Neural progenitor cell (in vitro differentiated cells): ENCODE results near the gene FHDC1. TPM values are rescaled to one million over a fixed set of nuclear protein-coding genes. Genes with fewer than 3 reads are reported as not detected.

Source experiments
- DNase-seq: peaks from one replicate; pipeline ENCODE4 v3.0.0-alpha.2; 2016; ENCODE audit warnings: low spot score
- H2AFZ ChIP-seq: fragments of 200-600 bp; sonication (generic); replicated peaks from 2 replicates; pipeline ENCODE4 v1.6.1; 2016; ENCODE audit warnings: antibody characterized with exemption
- H3F3A ChIP-seq: fragments of 200-600 bp; sonication (generic); 2 replicates; pipeline ENCODE4 v1.6.1; 2016; ENCODE audit warnings: antibody characterized with exemption, low read depth
- H3K27ac ChIP-seq: fragments of 200-600 bp; sonication (generic); 2 replicates; pipeline ENCODE4 v1.5.1; 2016; ENCODE audit warnings: mild to moderate bottlenecking
- H3K27me3 ChIP-seq: fragments of 200-600 bp; sonication (generic); 2 replicates; pipeline ENCODE4 v1.6.1; 2016; ENCODE audit warnings: mild to moderate bottlenecking, moderate library complexity
- H3K36me3 ChIP-seq: fragments of 200-600 bp; sonication (generic); 2 replicates; pipeline ENCODE4 v1.5.1; 2016
- H3K4me1 ChIP-seq: fragments of 200-600 bp; sonication (generic); 2 replicates; pipeline ENCODE4 v1.6.1; 2016; ENCODE audit warnings: mixed run types
- H3K4me2 ChIP-seq: fragments of 200-600 bp; sonication (generic); 2 replicates; pipeline ENCODE4 v1.6.1; 2016
- H3K4me3 ChIP-seq: fragments of 200-600 bp; sonication (generic); 2 replicates; pipeline ENCODE4 v1.5.1; 2016
- H3K79me2 ChIP-seq: fragments of 200-600 bp; sonication (generic); 2 replicates; pipeline ENCODE4 v1.6.1; 2016; ENCODE audit warnings: low read depth
- H3K9ac ChIP-seq: fragments of 200-600 bp; sonication (generic); 2 replicates; pipeline ENCODE4 v1.6.1; 2016
- H3K9me3 ChIP-seq: fragments of 200-600 bp; sonication (generic); 2 replicates; pipeline ENCODE4 v1.5.1; 2016; ENCODE audit warnings: low read depth
- H4K20me1 ChIP-seq: fragments of 200-600 bp; sonication (generic); 2 replicates; pipeline ENCODE4 v1.6.1; 2016; ENCODE audit warnings: low read depth
- H3K27ac Mint-ChIP-seq: 3 replicates; pipeline ENCODE4 v1.8.0; 2021; ENCODE audit warnings: mixed read lengths
- H3K27me3 Mint-ChIP-seq: 2 replicates; pipeline ENCODE4 v1.8.0; 2022; ENCODE audit warnings: low read depth, mild to moderate bottlenecking, inconsistent platforms, moderate library complexity, mixed read lengths; ENCODE audit not compliant: insufficient read depth
- H3K36me3 Mint-ChIP-seq: 3 replicates; pipeline ENCODE4 v1.8.0; 2021; ENCODE audit warnings: mixed read lengths
- H3K4me1 Mint-ChIP-seq: 3 replicates; pipeline ENCODE4 v1.8.0; 2021; ENCODE audit warnings: mixed read lengths
- H3K4me3 Mint-ChIP-seq: 3 replicates; pipeline ENCODE4 v1.8.0; 2021; ENCODE audit warnings: mild to moderate bottlenecking, moderate library complexity, mixed read lengths
- H3K9me3 Mint-ChIP-seq: 3 replicates; pipeline ENCODE4 v1.8.0; 2020; ENCODE audit warnings: mixed read lengths
- CTCF ChIP-seq: fragments of 200-600 bp; sonication (generic); IDR thresholded peaks from 2 replicates; pipeline ENCODE4 v1.5.1; 2017; ENCODE audit warnings: antibody characterized with exemption, mild to moderate bottlenecking
- EZH2 ChIP-seq: fragments of 200-600 bp; sonication (generic); IDR thresholded peaks from 2 replicates; pipeline ENCODE4 v1.6.1; 2017; ENCODE audit warnings: antibody characterized with exemption, mild to moderate bottlenecking, moderate library complexity
- EZH2phosphoT487 ChIP-seq: fragments of 200-600 bp; sonication (generic); IDR thresholded peaks from 2 replicates; pipeline ENCODE4 v1.6.1; 2017; ENCODE audit warnings: antibody characterized with exemption
- total RNA-seq: library from RNA; depleted of rRNA; stranded (reverse); fragments of >200 nt; gene quantifications from 2 replicates; pipeline ENCODE4 v1.2.3, GENCODE V29; 2015; ENCODE audit warnings: low replicate concordance

Gene FHDC1
- total RNA-seq, 1 donor from 2014 or later, result 3.0 TPM

- peaks cover 13% of the 10 kb centered on the region for H3K4me1 Mint-ChIP-seq
- Histone ChIP-seq H3K36me3 (no peaks in the 10 kb centered on the region), H3K9ac (no peak overlapping the region), H3K9me3 (no peaks in the 10 kb centered on the region), H3K4me1 (peaks cover 21% of the 10 kb centered on the region), H3K27ac (no peak overlapping the region), H3F3A (peaks cover 4% of the 10 kb centered on the region), H3K79me2 (no peaks in the 10 kb centered on the region), H3K4me3 (no peak overlapping the region), H3K27me3 (no peaks in the 10 kb centered on the region), H4K20me1 (no peaks in the 10 kb centered on the region), H3K4me2 (no peak overlapping the region), H2AFZ (no peak overlapping the region)
- peaks cover 8% of the 10 kb centered on the region for H3K27me3 Mint-ChIP-seq
- no peak for TF ChIP-seq EZH2phosphoT487
- no peak for TF ChIP-seq EZH2
- no peak for TF ChIP-seq CTCF
- H3K27ac Mint-ChIP-seq, result no peak overlapping the region
- no peak overlapping the region for H3K4me3 Mint-ChIP-seq
- DNase-seq, result no peak
- peaks cover 2% of the 10 kb centered on the region for H3K9me3 Mint-ChIP-seq
- peaks cover 1% of the 10 kb centered on the region for H3K36me3 Mint-ChIP-seq
These were observed 87.0 kb downstream of the FHDC1 start for GRCh38 chr4:153023139-153023538.

GRCh38 chr4:153023692-153024394 lies 87.7 kb downstream of the FHDC1 start:
- Histone ChIP-seq H3K36me3 (no peaks in the 10 kb centered on the region), H3K27me3 (no peaks in the 10 kb centered on the region), H2AFZ (no peak overlapping the region), H3F3A (peaks cover 4% of the 10 kb centered on the region), H3K79me2 (no peaks in the 10 kb centered on the region), H3K9me3 (no peaks in the 10 kb centered on the region), H3K4me3 (no peak overlapping the region), H4K20me1 (no peaks in the 10 kb centered on the region), H3K9ac (no peak overlapping the region), H3K27ac (no peak overlapping the region), H3K4me1 (peaks cover 20% of the 10 kb centered on the region), H3K4me2 (no peak overlapping the region)
- DNase-seq, result no peak
- Mint-ChIP-seq H3K9me3 (peaks cover 4% of the 10 kb centered on the region), H3K36me3 (peaks cover 1% of the 10 kb centered on the region), H3K27me3 (peaks cover 8% of the 10 kb centered on the region), H3K27ac (no peak overlapping the region), H3K4me3 (no peak overlapping the region), H3K4me1 (peaks cover 12% of the 10 kb centered on the region)
- TF ChIP-seq CTCF (no peak), EZH2 (no peak), EZH2phosphoT487 (no peak)

- peaks cover 9% of the 10 kb centered on the region for H3K4me1 Mint-ChIP-seq
- DNase-seq, result no peak
- H3K9me3 Mint-ChIP-seq, result peaks cover 9% of the 10 kb centered on the region
- Histone ChIP-seq H3K79me2 (no peaks in the 10 kb centered on the region), H3K27ac (no peak overlapping the region), H3K36me3 (no peaks in the 10 kb centered on the region), H2AFZ (no peak overlapping the region), H3K4me1 (peaks cover 14% of the 10 kb centered on the region), H3K27me3 (no peaks in the 10 kb centered on the region), H3F3A (peaks cover 4% of the 10 kb centered on the region), H3K4me2 (no peak overlapping the region), H3K4me3 (no peak overlapping the region), H4K20me1 (no peaks in the 10 kb centered on the region), H3K9me3 (no peaks in the 10 kb centered on the region), H3K9ac (no peak overlapping the region)
- TF ChIP-seq EZH2phosphoT487 (no peak), CTCF (no peak), EZH2 (no peak)
- no peak overlapping the region for H3K27ac Mint-ChIP-seq
- H3K27me3 Mint-ChIP-seq, result peaks cover 8% of the 10 kb centered on the region
- H3K36me3 Mint-ChIP-seq, result peaks cover 1% of the 10 kb centered on the region
- no peak overlapping the region for H3K4me3 Mint-ChIP-seq
These were observed 88.3 kb downstream of the FHDC1 start for GRCh38 chr4:153024466-153024865.
